Mucosa of stomach (tissue), 1 donor: Measurements from ENCODE around the gene EIF4ENIF1.
"Not testable (repeated sequence)": the region's sequence is repeated elsewhere in the genome, so short reads cannot be mapped to it uniquely, and the experiment has no call there.

Source experiments
- H3K27me3 ChIP-seq: one replicate; pipeline ENCODE4 v1.7.0; 2013; ENCODE audit warnings: mild to moderate bottlenecking, low read length; ENCODE audit not compliant: control insufficient read depth, insufficient read depth
- H3K36me3 ChIP-seq: one replicate; pipeline ENCODE4 v1.7.0; 2013; ENCODE audit warnings: low read length; ENCODE audit not compliant: control insufficient read depth, insufficient read depth
- H3K4me1 ChIP-seq: one replicate; pipeline ENCODE4 v1.7.0; 2013; ENCODE audit warnings: mild to moderate bottlenecking, low read length; ENCODE audit not compliant: control insufficient read depth, insufficient read depth
- H3K4me3 ChIP-seq: one replicate; pipeline ENCODE4 v1.7.0; 2013; ENCODE audit warnings: low read length
- H3K9ac ChIP-seq: one replicate; pipeline ENCODE4 v1.7.0; 2013; ENCODE audit warnings: mild to moderate bottlenecking, low read length, moderate library complexity
- H3K9me3 ChIP-seq: one replicate; pipeline ENCODE4 v1.7.0; 2013; ENCODE audit warnings: mild to moderate bottlenecking, low read length, moderate library complexity; ENCODE audit not compliant: control insufficient read depth
- donor health status: Pancreatic carcinoma.

The EIF4ENIF1 gene

GRCh38 chr22:31507517-31507916 lies 17.9 kb upstream of the EIF4ENIF1 start:
- not testable (repeated sequence) for H3K9me3 ChIP-seq, H3K4me1 ChIP-seq, H3K4me3 ChIP-seq, H3K9ac ChIP-seq, H3K36me3 ChIP-seq, H3K27me3 ChIP-seq

DNA sequence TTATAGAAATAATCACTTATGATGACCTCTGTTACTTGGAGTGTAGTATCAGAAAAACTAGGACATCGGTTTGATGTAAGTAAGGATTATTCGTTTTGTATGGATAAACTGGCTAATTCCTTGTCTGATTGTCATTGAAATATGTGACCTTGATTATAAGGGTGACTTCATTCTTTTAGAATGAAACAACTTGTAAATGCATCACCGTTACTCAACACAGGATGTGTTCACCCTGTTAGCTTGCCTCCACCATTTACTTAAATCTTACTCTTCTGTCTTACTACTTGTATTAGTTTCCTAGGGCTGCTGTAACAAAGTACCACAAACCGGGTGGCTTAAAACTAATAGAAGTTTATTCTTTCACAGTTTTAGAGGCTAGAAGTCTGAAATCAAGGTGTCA lies 14.6 kb upstream of the EIF4ENIF1 start:
- Histone ChIP-seq H3K36me3 (no peaks in the 10 kb centered on the region), H3K9me3 (no peaks in the 10 kb centered on the region), H3K4me3 (no peak overlapping the region), H3K9ac (no peak overlapping the region), H3K27me3 (no peaks in the 10 kb centered on the region), H3K4me1 (no peaks in the 10 kb centered on the region)

- H3K27me3 ChIP-seq, result no peaks in the 10 kb centered on the region
- H3K9ac ChIP-seq, result no peak overlapping the region
- no peaks in the 10 kb centered on the region for H3K36me3 ChIP-seq
- no peaks in the 10 kb centered on the region for H3K4me1 ChIP-seq
- H3K9me3 ChIP-seq, result no peaks in the 10 kb centered on the region
- H3K4me3 ChIP-seq, result no peak overlapping the region
Observed at GRCh38 chr22:31503211-31503964, 13.7 kb upstream of the EIF4ENIF1 start.

DNA sequence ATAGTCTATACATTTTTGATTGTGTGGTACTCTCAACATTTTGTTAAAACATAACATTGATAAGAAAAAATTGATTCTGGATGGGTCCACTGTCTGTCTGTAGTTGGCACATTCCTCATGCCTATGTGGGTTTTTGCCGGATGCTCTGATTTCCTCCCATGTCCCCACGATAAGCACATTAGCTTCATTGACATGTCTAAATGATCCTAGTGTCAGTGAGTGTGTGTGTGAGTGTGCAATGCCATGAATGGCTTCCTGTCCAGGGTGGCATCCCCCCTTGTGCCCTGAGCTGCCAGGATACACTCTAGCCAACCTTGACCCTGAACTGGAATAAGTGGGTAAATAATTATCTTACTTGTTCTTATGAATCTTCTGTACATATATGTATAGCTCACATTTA lies 12.1 kb upstream of the EIF4ENIF1 start:
- Histone ChIP-seq H3K36me3 (no peaks in the 10 kb centered on the region), H3K9ac (no peak overlapping the region), H3K27me3 (no peaks in the 10 kb centered on the region), H3K9me3 (no peaks in the 10 kb centered on the region), H3K4me1 (no peaks in the 10 kb centered on the region), H3K4me3 (no peak overlapping the region)

DNA sequence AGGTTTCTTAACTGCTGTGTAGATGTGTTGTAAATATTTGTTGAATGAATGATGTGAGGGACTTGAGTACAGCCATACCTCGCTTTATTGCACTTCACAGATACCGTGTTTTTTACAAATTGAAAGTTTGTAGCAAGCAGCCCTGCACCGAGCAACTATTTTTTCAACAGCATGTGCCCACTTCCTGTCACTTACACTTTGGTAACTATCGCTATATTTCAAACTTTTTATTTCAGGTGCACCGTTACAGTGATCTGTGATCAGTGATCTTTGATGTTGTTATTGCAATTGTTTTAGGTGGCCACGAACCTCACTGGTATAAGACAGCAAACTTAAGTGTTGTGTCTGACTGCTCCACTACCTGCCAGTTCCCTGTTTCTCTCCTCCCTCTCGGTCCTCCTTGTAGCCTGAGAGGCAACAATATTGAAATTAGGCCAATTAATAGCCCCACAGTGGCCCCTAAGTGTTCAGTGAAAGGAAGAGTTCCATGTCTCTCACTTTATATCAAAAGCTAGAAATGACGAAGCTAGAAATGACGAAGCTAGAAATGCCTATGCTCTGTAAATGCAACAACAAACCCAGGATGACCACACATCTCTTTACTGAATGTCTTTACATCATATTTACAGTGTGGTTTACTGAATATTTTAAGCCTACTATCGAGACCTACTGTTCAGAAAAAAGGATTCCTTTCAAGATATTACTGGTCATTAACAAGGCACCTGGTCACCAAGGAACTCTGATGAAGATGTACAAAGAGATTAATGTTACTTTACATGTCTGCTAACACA lies 7.7 kb upstream of the EIF4ENIF1 start:
- no peaks in the 10 kb centered on the region for H3K36me3 ChIP-seq
- H3K4me1 ChIP-seq, result no peaks in the 10 kb centered on the region
- peak overlapping the region; percentile 75 for H3K9ac ChIP-seq
- H3K27me3 ChIP-seq, result no peaks in the 10 kb centered on the region
- H3K4me3 ChIP-seq, result peak overlapping the region; percentile 64
- no peaks in the 10 kb centered on the region for H3K9me3 ChIP-seq

GRCh38 chr22:31496735-31497146 lies 7.1 kb upstream of the EIF4ENIF1 start:
- no peaks in the 10 kb centered on the region for H3K9me3 ChIP-seq
- H3K4me1 ChIP-seq, result no peaks in the 10 kb centered on the region
- H3K4me3 ChIP-seq, result peak overlapping the region; percentile 64
- H3K27me3 ChIP-seq, result no peaks in the 10 kb centered on the region
- peak overlapping the region; percentile 75 for H3K9ac ChIP-seq
- no peaks in the 10 kb centered on the region for H3K36me3 ChIP-seq

DNA sequence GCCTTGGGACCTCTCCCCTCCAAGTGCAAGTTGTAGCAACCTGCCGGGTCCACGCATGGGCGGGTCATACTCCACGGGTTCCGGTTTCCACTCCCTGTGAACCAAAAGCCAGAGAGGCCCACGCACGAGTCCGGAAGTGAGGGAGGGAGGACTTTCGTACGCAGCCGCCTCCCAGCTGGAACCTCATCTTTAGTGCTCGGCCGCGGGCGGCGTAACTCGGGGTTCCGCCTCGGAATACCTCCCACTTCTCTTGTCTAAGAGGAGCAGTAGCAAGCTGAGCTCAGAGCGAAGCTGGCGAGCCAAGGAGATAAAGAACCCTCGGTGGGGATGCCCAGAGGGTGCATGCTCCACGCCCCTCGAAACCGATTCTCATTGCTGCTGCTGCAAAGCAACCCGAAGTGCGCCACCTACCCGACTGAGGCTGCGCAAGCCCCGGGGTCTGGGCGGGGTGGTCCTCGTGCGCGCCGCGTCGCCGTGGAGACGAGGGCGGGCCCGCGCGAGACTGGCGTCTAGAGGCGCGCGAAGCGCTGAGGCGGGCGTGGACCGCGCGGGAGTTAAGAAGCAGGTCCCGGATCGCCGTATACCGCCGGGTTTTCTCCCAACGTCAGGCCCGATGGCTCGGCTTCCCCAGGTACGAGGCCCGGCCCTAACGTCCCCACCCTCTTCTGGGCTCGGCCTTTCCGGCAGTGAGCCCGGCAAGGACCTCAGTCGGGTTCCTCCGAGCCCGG lies 6.5 kb upstream of the EIF4ENIF1 start, which contains the start of gene SFI1:
Gene SFI1 (plus strand): TSS at position 530 of the 728 bp plus-strand sequence. CDS start 11,749 bp downstream, outside the sequence.
- no peaks in the 10 kb centered on the region for H3K36me3 ChIP-seq
- H3K27me3 ChIP-seq, result no peaks in the 10 kb centered on the region
- no peaks in the 10 kb centered on the region for H3K9me3 ChIP-seq
- peak within 1 kb of the TSS; percentile 75 for H3K9ac ChIP-seq
- H3K4me1 ChIP-seq, result peaks cover 1% of the 10 kb centered on the region
- H3K4me3 ChIP-seq, result peak within 1 kb of the TSS; percentile 64

DNA sequence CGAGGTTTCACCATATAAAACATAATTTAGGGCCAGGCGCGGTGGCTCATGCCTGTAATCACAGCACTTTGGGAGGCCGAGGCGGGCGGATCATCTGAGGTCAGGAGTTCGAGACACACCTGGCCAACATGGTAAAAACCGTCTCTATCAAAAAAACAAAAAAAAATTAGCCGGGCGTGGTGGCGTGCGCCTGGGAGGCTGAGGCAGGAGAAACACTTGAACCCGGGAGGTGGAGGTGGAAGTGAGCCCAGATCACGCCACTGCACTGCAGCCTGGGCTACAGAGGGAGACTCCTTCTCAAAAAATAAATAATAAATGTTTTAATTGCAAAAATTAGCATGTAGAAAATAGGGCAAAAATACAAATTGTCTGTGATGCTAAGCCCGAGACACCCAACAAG lies 5.7 kb upstream of the EIF4ENIF1 start:
- Histone ChIP-seq H3K9me3 (no peaks in the 10 kb centered on the region), H3K27me3 (no peaks in the 10 kb centered on the region), H3K4me3 (no peak overlapping the region), H3K36me3 (no peaks in the 10 kb centered on the region), H3K4me1 (peaks cover 9% of the 10 kb centered on the region), H3K9ac (peak overlapping the region; percentile 75)

DNA sequence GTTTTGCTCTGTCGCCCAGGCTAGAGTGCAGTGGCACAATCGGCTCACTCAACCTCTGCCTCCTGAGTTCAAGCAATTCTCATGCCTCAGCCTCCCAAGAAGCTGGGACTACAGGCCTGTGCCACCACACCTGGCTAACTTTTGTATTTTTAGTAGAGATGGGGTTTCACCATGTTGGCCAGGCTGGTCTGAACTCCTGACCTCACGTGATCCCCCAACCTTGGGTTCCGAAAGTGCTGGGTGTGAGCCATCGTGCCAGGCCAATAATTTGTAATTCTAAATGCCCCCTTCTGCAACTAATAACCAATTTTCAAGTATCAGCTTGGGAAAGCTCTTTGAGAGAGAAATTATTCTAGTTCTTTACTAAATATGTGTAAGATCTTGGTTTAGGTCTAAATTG lies 3.7 kb upstream of the EIF4ENIF1 start:
- H3K9ac ChIP-seq, H3K27me3 ChIP-seq, H3K4me1 ChIP-seq, H3K36me3 ChIP-seq, H3K9me3 ChIP-seq, H3K4me3 ChIP-seq: not testable (repeated sequence)

DNA sequence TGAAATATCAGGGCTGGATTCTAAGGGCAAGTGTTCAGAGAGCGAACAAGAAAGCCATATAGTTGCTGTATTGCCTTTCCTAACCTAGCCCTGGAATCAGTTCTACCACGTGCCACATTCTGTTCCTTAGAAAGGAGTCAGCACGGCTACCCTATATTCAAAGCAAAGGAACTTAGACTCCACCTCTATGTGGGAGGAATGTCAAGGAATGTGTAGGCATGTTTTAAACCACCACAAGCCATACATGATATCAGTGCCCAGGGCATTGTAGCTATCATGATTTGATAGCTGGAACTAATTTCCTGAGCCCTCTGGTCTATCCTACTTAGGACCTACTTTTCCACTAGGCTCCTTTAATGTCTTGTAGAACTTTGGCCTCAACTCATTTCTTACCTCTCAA lies 2.5 kb upstream of the EIF4ENIF1 start:
- no peak overlapping the region for H3K4me3 ChIP-seq
- no peak overlapping the region for H3K9ac ChIP-seq
- no peaks in the 10 kb centered on the region for H3K36me3 ChIP-seq

DNA sequence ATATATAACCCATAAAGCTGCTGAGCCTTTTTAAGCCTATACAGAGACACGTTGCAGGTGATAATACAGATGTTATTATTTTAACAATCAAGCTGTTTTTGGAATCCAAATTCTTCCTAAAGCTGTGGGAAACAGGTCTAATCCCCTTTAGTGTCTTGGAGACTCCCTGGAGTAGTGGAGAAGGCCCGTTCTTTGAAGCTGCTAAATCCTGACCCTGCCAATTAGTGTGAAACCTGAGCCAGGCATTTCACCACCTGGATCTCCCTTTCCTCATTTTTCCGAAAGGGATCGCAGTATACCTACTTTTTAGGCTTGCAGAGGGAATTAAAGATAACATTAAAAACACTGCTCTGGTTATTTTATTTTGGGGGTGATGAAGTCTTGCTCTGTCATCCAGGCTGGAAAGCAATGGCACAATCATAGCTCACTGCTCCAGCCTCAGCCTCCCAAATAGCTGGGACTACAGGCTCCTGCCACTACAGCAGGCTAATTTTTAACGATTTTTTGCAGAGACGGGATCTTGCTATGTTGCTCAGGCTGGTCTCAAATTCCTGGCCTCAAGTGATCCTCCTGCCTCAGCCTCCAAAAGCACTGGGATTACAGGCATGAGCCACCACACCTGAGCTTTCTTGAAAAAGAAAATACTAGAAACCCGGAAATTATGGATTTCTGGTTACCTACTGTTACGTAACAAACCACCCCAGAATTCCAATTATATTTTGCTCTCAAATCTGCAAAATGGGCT lies 1.7 kb upstream of the EIF4ENIF1 start:
- no peak overlapping the region for H3K4me3 ChIP-seq
- H3K27me3 ChIP-seq, result no peaks in the 10 kb centered on the region
- H3K9me3 ChIP-seq, result no peaks in the 10 kb centered on the region
- no peaks in the 10 kb centered on the region for H3K36me3 ChIP-seq
- H3K9ac ChIP-seq, result peak overlapping the region; percentile 72
- peaks cover 9% of the 10 kb centered on the region for H3K4me1 ChIP-seq

More for the DNA sequence above, 2.5 kb upstream of the EIF4ENIF1 start:
- no peaks in the 10 kb centered on the region for H3K27me3 ChIP-seq
- H3K9me3 ChIP-seq, result no peaks in the 10 kb centered on the region
- peaks cover 9% of the 10 kb centered on the region for H3K4me1 ChIP-seq
